Measurements from ENCODE around the gene HDAC4.
A peak's percentile ranks its signal among the peaks of the same experiment; 100 is the strongest.

The HDAC4 gene

DNA sequence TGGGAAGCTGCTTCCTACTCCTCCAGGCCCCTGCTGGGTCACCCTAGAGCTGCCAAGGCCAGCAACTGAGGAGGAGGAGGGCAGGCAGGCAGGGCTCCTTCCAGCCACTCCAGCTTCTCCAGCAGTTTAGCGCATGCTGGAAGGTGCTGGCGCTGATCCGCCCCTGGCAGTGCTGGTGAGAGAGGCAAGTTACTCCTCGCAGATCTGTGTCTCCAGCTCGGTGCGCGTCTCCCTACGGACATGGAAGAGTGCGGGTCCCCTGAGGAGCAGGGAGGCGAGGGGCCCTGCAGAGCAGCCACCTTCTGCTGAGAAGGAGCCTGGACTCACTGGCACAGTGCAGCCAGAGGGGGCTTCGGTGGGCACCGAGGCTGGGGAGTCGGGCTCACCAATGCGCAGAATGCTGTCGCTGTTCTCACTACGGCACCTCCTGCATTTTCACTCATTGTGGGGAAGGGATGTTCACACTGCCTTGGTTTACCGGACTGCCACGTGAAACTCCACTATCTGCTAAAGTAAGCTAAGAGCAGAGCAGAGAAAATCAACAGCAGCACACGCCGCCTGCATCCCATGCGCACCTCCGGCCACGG is 206.0 kb downstream of the HDAC4 start:
- no peaks in the 10 kb centered on the region for H3K79me2 ChIP-seq (ENCODE audit: insufficient read depth, low read length)
- H3F3A ChIP-seq (ENCODE audit: low read depth): no peaks in the 10 kb centered on the region
- TF ChIP-seq, protein P1, sequence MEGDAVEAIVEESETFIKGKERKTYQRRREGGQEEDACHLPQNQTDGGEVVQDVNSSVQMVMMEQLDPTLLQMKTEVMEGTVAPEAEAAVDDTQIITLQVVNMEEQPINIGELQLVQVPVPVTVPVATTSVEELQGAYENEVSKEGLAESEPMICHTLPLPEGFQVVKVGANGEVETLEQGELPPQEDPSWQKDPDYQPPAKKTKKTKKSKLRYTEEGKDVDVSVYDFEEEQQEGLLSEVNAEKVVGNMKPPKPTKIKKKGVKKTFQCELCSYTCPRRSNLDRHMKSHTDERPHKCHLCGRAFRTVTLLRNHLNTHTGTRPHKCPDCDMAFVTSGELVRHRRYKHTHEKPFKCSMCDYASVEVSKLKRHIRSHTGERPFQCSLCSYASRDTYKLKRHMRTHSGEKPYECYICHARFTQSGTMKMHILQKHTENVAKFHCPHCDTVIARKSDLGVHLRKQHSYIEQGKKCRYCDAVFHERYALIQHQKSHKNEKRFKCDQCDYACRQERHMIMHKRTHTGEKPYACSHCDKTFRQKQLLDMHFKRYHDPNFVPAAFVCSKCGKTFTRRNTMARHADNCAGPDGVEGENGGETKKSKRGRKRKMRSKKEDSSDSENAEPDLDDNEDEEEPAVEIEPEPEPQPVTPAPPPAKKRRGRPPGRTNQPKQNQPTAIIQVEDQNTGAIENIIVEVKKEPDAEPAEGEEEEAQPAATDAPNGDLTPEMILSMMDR (conservative IDR thresholded peaks at IDR 0.05; ENCODE audit: low read length): no peak
- no peak for TF ChIP-seq EZH2phosphoT487 (IDR thresholded peaks at IDR 0.05; ENCODE audit: borderline replicate concordance)
- no peak overlapping the region for H3K9ac ChIP-seq (ENCODE audit: low read depth, low read length, poor library complexity, severe bottlenecking)
- no peaks in the 10 kb centered on the region for H4K20me1 ChIP-seq (ENCODE audit: insufficient read depth, low read length, poor library complexity, severe bottlenecking)
- no peaks in the 10 kb centered on the region for H3K4me1 ChIP-seq (ENCODE audit: insufficient read depth, low read length, poor library complexity, severe bottlenecking)
- H3K4me3 ChIP-seq (ENCODE audit: low read length, poor library complexity, severe bottlenecking): no peak overlapping the region
- H2AFZ ChIP-seq (ENCODE audit: low read length): no peak overlapping the region
- H3K9me2 ChIP-seq (replicated peaks; ENCODE audit: low read depth, low read length): no peaks in the 10 kb centered on the region
- peaks cover 7% of the 10 kb centered on the region; the same call in 1 of the 2 replicates for H3K36me3 ChIP-seq (ENCODE audit: insufficient read depth, low read length)
- no peaks in the 10 kb centered on the region for H3K9me3 ChIP-seq (ENCODE audit: insufficient read depth, low read depth, low read length)
- no peaks in the 10 kb centered on the region for H3K27me3 ChIP-seq (ENCODE audit: insufficient read depth, low read length, poor library complexity, severe bottlenecking)
- H3K4me2 ChIP-seq (ENCODE audit: low read depth, low read length, poor library complexity, severe bottlenecking): no peak overlapping the region

DNA sequence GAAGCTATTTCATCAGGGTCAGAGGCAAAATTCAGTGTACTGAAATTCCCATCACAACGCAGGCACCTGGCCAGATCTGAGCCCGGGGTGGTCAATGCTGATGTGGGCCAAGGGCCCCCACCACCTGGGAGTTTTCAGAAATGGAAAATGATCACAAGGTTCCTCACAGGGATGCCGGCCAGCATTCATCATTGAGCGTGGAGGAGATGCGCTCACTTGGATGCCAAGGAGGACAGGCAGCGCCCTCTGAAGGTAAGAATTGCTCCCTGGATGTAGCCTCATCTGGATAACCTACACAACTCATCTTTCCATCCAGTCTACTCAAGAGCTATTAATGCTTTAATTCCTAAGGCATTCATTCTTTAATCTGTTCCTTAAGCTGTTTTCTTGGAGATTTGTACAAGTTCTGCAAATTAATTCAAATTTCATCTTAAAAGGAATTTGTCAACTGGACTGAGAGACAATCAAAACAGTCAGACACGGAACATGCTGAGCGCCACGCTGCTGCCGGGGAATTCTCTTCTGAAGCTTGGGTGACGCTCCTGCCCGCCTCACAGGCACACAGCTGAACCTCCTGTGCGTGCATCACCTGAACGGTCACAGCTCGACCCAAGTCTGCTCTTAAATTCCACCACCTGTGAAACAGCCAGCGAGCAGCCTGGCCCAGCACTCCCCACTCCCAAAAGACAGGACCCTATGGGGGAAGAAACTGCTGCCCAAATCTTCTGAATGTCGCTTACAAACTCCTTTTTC is 206.7 kb downstream of the HDAC4 start:
- Histone ChIP-seq H3K4me1 (ENCODE audit: insufficient read depth, low read length, poor library complexity, severe bottlenecking) (no peaks in the 10 kb centered on the region), H4K20me1 (ENCODE audit: insufficient read depth, low read length, poor library complexity, severe bottlenecking) (no peaks in the 10 kb centered on the region), H3K9ac (ENCODE audit: low read depth, low read length, poor library complexity, severe bottlenecking) (no peak overlapping the region), H3K36me3 (ENCODE audit: insufficient read depth, low read length) (peaks cover 12% of the 10 kb centered on the region; the same call in 1 of the 2 replicates), H3F3A (ENCODE audit: low read depth) (no peaks in the 10 kb centered on the region), H3K9me2 (replicated peaks; ENCODE audit: low read depth, low read length) (no peaks in the 10 kb centered on the region), H3K9me3 (ENCODE audit: insufficient read depth, low read depth, low read length) (no peaks in the 10 kb centered on the region), H3K79me2 (ENCODE audit: insufficient read depth, low read length) (no peaks in the 10 kb centered on the region), H3K4me3 (ENCODE audit: low read length, poor library complexity, severe bottlenecking) (no peak overlapping the region), H3K27me3 (ENCODE audit: insufficient read depth, low read length, poor library complexity, severe bottlenecking) (no peaks in the 10 kb centered on the region), H2AFZ (ENCODE audit: low read length) (no peak overlapping the region), H3K4me2 (ENCODE audit: low read depth, low read length, poor library complexity, severe bottlenecking) (no peak overlapping the region)
- TF ChIP-seq EZH2phosphoT487 (IDR thresholded peaks at IDR 0.05; ENCODE audit: borderline replicate concordance): no peak
- TF ChIP-seq, protein P1 (conservative IDR thresholded peaks at IDR 0.05; ENCODE audit: low read length): peak; percentile 49

DNA sequence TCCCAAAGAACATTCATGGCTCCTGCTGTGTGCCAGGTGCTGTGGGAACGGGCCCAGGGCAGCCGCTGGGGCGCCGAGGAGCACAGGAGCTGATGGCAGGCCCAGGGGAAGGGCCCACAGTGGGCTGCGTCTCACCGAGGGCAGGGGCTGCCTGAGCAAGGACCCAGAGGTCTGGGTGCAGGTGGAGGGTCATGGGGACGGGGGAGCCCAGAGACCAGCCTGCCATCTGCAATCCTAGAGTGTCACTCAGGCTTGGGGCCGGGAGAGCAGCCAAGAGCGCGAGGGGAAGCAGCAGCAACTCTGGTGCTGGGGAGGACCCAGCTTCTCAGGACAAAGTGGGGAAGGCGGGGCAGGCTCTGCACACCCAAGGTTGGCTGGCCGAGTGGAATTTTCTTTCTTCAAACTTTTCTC is 207.4 kb downstream of the HDAC4 start:
- Histone ChIP-seq H3K4me2 (ENCODE audit: low read depth, low read length, poor library complexity, severe bottlenecking) (no peak overlapping the region), H3K27me3 (ENCODE audit: insufficient read depth, low read length, poor library complexity, severe bottlenecking) (no peaks in the 10 kb centered on the region), H3K4me1 (ENCODE audit: insufficient read depth, low read length, poor library complexity, severe bottlenecking) (no peaks in the 10 kb centered on the region), H3K9me3 (ENCODE audit: insufficient read depth, low read depth, low read length) (peaks cover 6% of the 10 kb centered on the region; the same call in 1 of the 2 replicates), H4K20me1 (ENCODE audit: insufficient read depth, low read length, poor library complexity, severe bottlenecking) (no peaks in the 10 kb centered on the region), H3K9ac (ENCODE audit: low read depth, low read length, poor library complexity, severe bottlenecking) (no peak overlapping the region), H3K79me2 (ENCODE audit: insufficient read depth, low read length) (no peaks in the 10 kb centered on the region), H3F3A (ENCODE audit: low read depth) (no peaks in the 10 kb centered on the region), H3K9me2 (replicated peaks; ENCODE audit: low read depth, low read length) (no peaks in the 10 kb centered on the region), H2AFZ (ENCODE audit: low read length) (no peak overlapping the region), H3K36me3 (ENCODE audit: insufficient read depth, low read length) (peaks cover 19% of the 10 kb centered on the region; the same call in 1 of the 2 replicates), H3K4me3 (ENCODE audit: low read length, poor library complexity, severe bottlenecking) (no peak overlapping the region)
- TF ChIP-seq, protein P1 (conservative IDR thresholded peaks at IDR 0.05; ENCODE audit: low read length): no peak
- no peak for TF ChIP-seq EZH2phosphoT487 (IDR thresholded peaks at IDR 0.05; ENCODE audit: borderline replicate concordance)

All from Loucy (cell line).